Measurements from ENCODE around the gene TTYH1. TPM values are rescaled to one million over a fixed set of nuclear protein-coding genes. Genes with fewer than 3 reads are reported as not detected.

The TTYH1 gene
- total and polyA plus RNA-seq, 2 of the 4 experiments (the other 2 are of a cell fraction), result not detected

DNA sequence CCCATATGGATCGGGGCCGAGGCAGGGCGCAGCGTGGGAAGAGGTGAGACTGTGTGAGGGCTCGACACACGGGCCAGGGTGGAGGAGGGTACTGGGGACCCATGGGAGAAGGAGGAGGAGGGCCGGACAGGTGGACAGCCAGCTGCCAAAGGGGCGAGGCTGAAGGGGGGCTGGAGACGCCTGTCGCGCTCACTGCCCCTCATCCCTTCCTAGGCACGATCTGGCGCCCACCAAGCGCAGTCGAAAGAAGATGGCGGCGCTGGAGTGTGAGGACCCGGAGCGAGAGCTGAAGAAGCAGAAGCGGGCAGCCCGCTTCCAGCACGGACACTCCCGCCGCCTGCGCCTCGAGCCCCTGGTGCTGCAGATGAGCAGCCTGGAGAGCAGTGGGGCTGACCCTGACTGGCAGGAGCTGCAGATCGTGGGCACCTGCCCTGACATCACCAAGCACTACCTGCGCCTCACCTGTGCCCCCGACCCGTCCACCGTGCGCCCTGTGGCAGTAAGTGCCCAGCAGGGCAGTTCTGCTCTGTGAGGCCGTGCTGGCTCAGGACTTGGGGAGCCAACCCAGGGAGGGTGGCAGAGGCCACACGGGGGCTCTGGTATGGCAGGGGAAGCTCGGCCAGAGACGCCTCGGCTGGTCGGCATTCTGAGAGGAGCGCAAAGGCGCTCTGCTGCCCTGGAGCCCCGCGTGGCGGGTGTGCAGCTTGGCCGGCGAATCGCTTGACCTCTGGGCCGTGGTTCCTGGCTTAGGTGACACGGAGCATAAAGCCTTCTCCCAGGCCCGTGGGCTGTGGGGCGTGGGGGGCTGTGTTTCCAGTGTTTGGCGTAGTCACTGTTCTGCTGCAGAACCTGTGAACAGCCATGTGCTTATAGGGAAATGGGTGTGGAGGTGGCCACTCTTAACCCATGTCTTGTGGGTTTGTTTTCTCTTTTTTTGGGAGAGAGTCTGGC lies 41.4 kb downstream of the TTYH1 start (continued):
- TF ChIP-seq, protein P1, sequence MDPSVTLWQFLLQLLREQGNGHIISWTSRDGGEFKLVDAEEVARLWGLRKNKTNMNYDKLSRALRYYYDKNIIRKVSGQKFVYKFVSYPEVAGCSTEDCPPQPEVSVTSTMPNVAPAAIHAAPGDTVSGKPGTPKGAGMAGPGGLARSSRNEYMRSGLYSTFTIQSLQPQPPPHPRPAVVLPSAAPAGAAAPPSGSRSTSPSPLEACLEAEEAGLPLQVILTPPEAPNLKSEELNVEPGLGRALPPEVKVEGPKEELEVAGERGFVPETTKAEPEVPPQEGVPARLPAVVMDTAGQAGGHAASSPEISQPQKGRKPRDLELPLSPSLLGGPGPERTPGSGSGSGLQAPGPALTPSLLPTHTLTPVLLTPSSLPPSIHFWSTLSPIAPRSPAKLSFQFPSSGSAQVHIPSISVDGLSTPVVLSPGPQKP (IDR thresholded peaks at IDR 0.05; ENCODE audit: borderline replicate concordance, low read depth, low read length), result no peak
- no peak for TF ChIP-seq SMC3 (IDR thresholded peaks at IDR 0.05; ENCODE audit: low read depth, low read length)

Data from IMR-90 (cell line).